CD14-positive monocyte (primary cell): ENCODE data around the gene ZBTB5. TPM values are rescaled to one million over a fixed set of nuclear protein-coding genes. Genes with fewer than 3 reads are reported as not detected.

Experiments used
- DNase-seq, 3 donors: peaks; one replicate each; pipeline ENCODE4 v3.0.0-alpha.2; 2011 to 2022
- H2AFZ ChIP-seq: 2 replicates; pipeline ENCODE4 v1.6.0; 2012; ENCODE audit warnings: mild to moderate bottlenecking, low read depth, low read length, inconsistent platforms; ENCODE audit not compliant: insufficient read depth, poor library complexity, severe bottlenecking
- H3K27ac ChIP-seq, 2 donors: 1 replicate in 1 of 2; 2 replicates in 1 of 2; pipeline ENCODE4 v1.5.1; 2012 to 2013; ENCODE audit warnings: low read length in 2 of 2, control low read depth in 1 of 2, inconsistent platforms in 1 of 2, low read depth in 1 of 2, mild to moderate bottlenecking in 1 of 2
- H3K27me3 ChIP-seq, 2 donors: one replicate each; pipeline versions ENCODE4 v1.6.0 to v1.6.1; 2011 to 2013; ENCODE audit warnings: low read length in 2 of 2; ENCODE audit not compliant: control insufficient read depth in 2 of 2, insufficient read depth in 2 of 2
- H3K36me3 ChIP-seq, 2 donors: replicated peaks in 1 of 2; 1 replicate in 1 of 2; 2 replicates in 1 of 2; pipeline versions ENCODE4 v1.5.1 to v1.6.1; 2012 to 2013; ENCODE audit warnings: low read length in 2 of 2, control low read depth in 1 of 2, inconsistent platforms in 1 of 2, mild to moderate bottlenecking in 1 of 2; ENCODE audit not compliant: insufficient read depth in 2 of 2, control insufficient read depth in 1 of 2
- H3K4me1 ChIP-seq, 2 donors: 1 replicate in 1 of 2; 2 replicates in 1 of 2; pipeline versions ENCODE4 v1.5.1 to v1.6.1; 2012 to 2013; ENCODE audit warnings: low read length in 2 of 2, control low read depth in 1 of 2, inconsistent platforms in 1 of 2, mild to moderate bottlenecking in 1 of 2, moderate library complexity in 1 of 2; ENCODE audit not compliant: insufficient read depth in 2 of 2, control insufficient read depth in 1 of 2
- H3K4me2 ChIP-seq: replicated peaks from 2 replicates; pipeline ENCODE3; 2012; ENCODE audit warnings: low read length, moderate library complexity, mild to moderate bottlenecking; ENCODE audit not compliant: poor library complexity, severe bottlenecking; ENCODE audit errors: extremely low read depth
- H3K4me3 ChIP-seq, 3 experiments: fragments of 200-600 bp in 1 of 3; sonication (generic) in 1 of 3; replicated peaks in 1 of 3; 1 replicate in 2 of 3; 2 replicates in 1 of 3; pipeline ENCODE4 v1.5.1; 2011 to 2013; ENCODE audit warnings: low read length in 3 of 3, mild to moderate bottlenecking in 3 of 3, control low read depth in 2 of 3, low read depth in 2 of 3, inconsistent platforms in 1 of 3, moderate library complexity in 1 of 3
- H3K79me2 ChIP-seq: 2 replicates; pipeline ENCODE4 v1.6.0; 2012; ENCODE audit warnings: mild to moderate bottlenecking, control low read depth, inconsistent platforms, low read length, moderate library complexity; ENCODE audit not compliant: insufficient read depth
- H3K9ac ChIP-seq: 2 replicates; pipeline ENCODE4 v1.6.0; 2017; ENCODE audit warnings: low read length, mild to moderate bottlenecking; ENCODE audit not compliant: insufficient read depth, poor library complexity, severe bottlenecking
- H3K9me3 ChIP-seq, 2 donors: replicated peaks in 1 of 2; 1 replicate in 1 of 2; 2 replicates in 1 of 2; pipeline versions ENCODE4 v1.5.1 to v1.6.1; 2012 to 2013; ENCODE audit warnings: low read length in 2 of 2, control low read depth in 1 of 2; ENCODE audit not compliant: control insufficient read depth in 1 of 2, insufficient read depth in 1 of 2
- H4K20me1 ChIP-seq: 2 replicates; pipeline ENCODE4 v1.6.0; 2012; ENCODE audit warnings: mild to moderate bottlenecking, low read length, control low read depth, moderate library complexity; ENCODE audit not compliant: insufficient read depth
- H3K27ac Mint-ChIP-seq, 7 donors: one replicate each; pipeline ENCODE4 v1.8.0; 2020; ENCODE audit warnings: mild to moderate bottlenecking in 7 of 7, mixed read lengths in 7 of 7, moderate library complexity in 6 of 7, inconsistent platforms in 2 of 7
- H3K27me3 Mint-ChIP-seq, 3 donors: one replicate each; pipeline ENCODE4 v1.8.0; 2021 to 2022; ENCODE audit warnings: low read depth in 3 of 3, mild to moderate bottlenecking in 3 of 3, mixed read lengths in 3 of 3, moderate library complexity in 3 of 3, inconsistent platforms in 1 of 3
- H3K36me3 Mint-ChIP-seq, 2 donors: one replicate each; pipeline ENCODE4 v1.8.0; 2020; ENCODE audit warnings: mixed read lengths in 2 of 2, inconsistent platforms in 1 of 2, mild to moderate bottlenecking in 1 of 2
- H3K4me1 Mint-ChIP-seq: one replicate; pipeline ENCODE4 v1.8.0; 2020; ENCODE audit warnings: mild to moderate bottlenecking, mixed read lengths
- H3K4me3 Mint-ChIP-seq, 2 donors: one replicate each; pipeline ENCODE4 v1.8.0; 2020; ENCODE audit warnings: mild to moderate bottlenecking in 2 of 2, mixed read lengths in 2 of 2, moderate library complexity in 1 of 2
- H3K9me3 Mint-ChIP-seq, 7 donors: one replicate each; pipeline ENCODE4 v1.8.0; 2020 to 2022; ENCODE audit warnings: mixed read lengths in 7 of 7, mild to moderate bottlenecking in 6 of 7, moderate library complexity in 6 of 7, inconsistent platforms in 2 of 7
- WGBS: methylation state at CpG from one replicate; pipeline ENCODE4 v1.1.5; 2013; ENCODE audit warnings: missing lambda C conversion rate; ENCODE audit not compliant: insufficient coverage; 5-methylcytosine and 5-hydroxymethylcytosine counted together
- intact Hi-C, 2 donors: fragments of 100-400 bp; cut with micrococcal nuclease; formaldehyde crosslinking; loops; one replicate each; pipeline versions ENCODE4 v1.15.0 to v1.15.1; 2023
- polyA plus RNA-seq, 3 donors: library from polyadenylated mRNA; depleted of rRNA in 1 of 3; unstranded in 2 of 3; stranded (reverse) in 1 of 3; fragments of 300-500 nt in 2 of 3; fragments of >200 nt in 1 of 3; fragmentation: Illumina TruSeq in 2 of 3; gene quantifications; 1 replicate in 2 of 3; 2 replicates in 1 of 3; pipeline ENCODE4 v1.2.3, GENCODE V29; 2012 to 2021
- TF ChIP-seq, protein P1 (sequence below): fragments of 200-600 bp; IDR thresholded peaks from one replicate; pipeline ENCODE4 v1.8.0; 2022; ENCODE audit warnings: antibody characterized with exemption, mild to moderate bottlenecking

ZBTB5 gene
- polyA plus RNA-seq, 3 donors, result 0.58 to 6.4 (median 1.4) TPM

GRCh38 chr9:37424204-37424685 is 41.0 kb downstream of the ZBTB5 start:
- Histone ChIP-seq H4K20me1 (no peaks in the 10 kb centered on the region), H3K27ac (peak overlapping the region in 1 of 2 donors; percentile 31), H3K4me1 (peaks cover 19 to 20% of the 10 kb centered on the region in 2 donors), H3K36me3 (peaks cover 30 to 41% of the 10 kb centered on the region in 2 donors), H3K27me3 (no peaks in the 10 kb centered on the region), H3K79me2 (peaks cover 26% of the 10 kb centered on the region), H3K9me3 (no peaks in the 10 kb centered on the region), H3K4me3 (no peak overlapping the region), H2AFZ (no peak overlapping the region), H3K9ac (peak overlapping the region; percentile 21), H3K4me2 (no peak overlapping the region)
- peaks cover 0 to 4% (median 2%) of the 10 kb centered on the region in 3 donors for H3K27me3 Mint-ChIP-seq
- DNase-seq, result no peak
- H3K36me3 Mint-ChIP-seq, result peaks cover 32 to 36% of the 10 kb centered on the region in 2 donors
- no peaks in the 10 kb centered on the region for H3K9me3 Mint-ChIP-seq
- peaks cover 19% of the 10 kb centered on the region for H3K4me1 Mint-ChIP-seq
- TF ChIP-seq, protein P1, sequence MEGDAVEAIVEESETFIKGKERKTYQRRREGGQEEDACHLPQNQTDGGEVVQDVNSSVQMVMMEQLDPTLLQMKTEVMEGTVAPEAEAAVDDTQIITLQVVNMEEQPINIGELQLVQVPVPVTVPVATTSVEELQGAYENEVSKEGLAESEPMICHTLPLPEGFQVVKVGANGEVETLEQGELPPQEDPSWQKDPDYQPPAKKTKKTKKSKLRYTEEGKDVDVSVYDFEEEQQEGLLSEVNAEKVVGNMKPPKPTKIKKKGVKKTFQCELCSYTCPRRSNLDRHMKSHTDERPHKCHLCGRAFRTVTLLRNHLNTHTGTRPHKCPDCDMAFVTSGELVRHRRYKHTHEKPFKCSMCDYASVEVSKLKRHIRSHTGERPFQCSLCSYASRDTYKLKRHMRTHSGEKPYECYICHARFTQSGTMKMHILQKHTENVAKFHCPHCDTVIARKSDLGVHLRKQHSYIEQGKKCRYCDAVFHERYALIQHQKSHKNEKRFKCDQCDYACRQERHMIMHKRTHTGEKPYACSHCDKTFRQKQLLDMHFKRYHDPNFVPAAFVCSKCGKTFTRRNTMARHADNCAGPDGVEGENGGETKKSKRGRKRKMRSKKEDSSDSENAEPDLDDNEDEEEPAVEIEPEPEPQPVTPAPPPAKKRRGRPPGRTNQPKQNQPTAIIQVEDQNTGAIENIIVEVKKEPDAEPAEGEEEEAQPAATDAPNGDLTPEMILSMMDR, result no peak
- WGBS, result 98% methylated on average over 5 of the region's 8 CpGs
- H3K27ac Mint-ChIP-seq, result peak overlapping the region in 1 of 7 donors; percentile 51
- intact Hi-C loops, result loop anchor here in 1 of 2 donors (5.0 kb wide), 2 partner anchors 43 to 163 kb away; partner anchors contain the start of gene ZBTB5
- H3K4me3 Mint-ChIP-seq, result no peak overlapping the region

DNA sequence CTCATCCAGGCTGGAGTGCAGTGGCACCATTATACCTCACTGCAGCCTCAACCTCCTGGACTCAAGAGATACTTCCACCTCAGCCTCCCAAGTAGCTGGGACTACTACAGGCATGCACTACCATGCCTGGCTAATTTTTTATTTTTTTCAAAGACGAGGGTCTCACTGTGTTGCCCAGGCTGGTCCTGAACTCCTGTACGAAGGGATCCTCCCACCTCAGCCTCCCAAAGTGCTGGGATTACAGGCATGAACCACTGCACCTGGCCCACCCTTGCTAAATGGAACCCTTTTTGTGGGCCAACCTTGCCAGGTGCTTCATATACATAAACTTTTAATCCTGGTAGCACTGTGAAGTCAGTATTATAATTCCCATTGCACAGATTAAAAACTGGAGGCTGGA is 41.7 kb downstream of the ZBTB5 start:
- H3K4me1 Mint-ChIP-seq, result peaks cover 19% of the 10 kb centered on the region
- no peaks in the 10 kb centered on the region for H3K9me3 Mint-ChIP-seq

More for the DNA sequence above, 41.7 kb downstream of the ZBTB5 start:
- Histone ChIP-seq H3K4me2 (peak overlapping the region; percentile 78), H3K4me3 (peak overlapping the region in 1 of 3 experiments; percentile 77), H2AFZ (no peak overlapping the region), H3K27me3 (no peaks in the 10 kb centered on the region), H3K27ac (peak overlapping the region in 1 of 2 donors; percentile 92), H3K36me3 (peaks cover 23 to 33% of the 10 kb centered on the region in 2 donors), H3K9ac (peak overlapping the region; percentile 84), H4K20me1 (no peaks in the 10 kb centered on the region), H3K4me1 (peaks cover 19 to 20% of the 10 kb centered on the region in 2 donors), H3K9me3 (no peaks in the 10 kb centered on the region), H3K79me2 (peaks cover 26% of the 10 kb centered on the region)
- H3K27ac Mint-ChIP-seq, result peak overlapping the region; percentile 91 to 98 (median 97)
- 100% methylated on average over 1 of the region's 2 CpGs for WGBS
- H3K4me3 Mint-ChIP-seq, result peak overlapping the region; percentile 94 to 95
- H3K36me3 Mint-ChIP-seq, result peaks cover 25 to 29% of the 10 kb centered on the region in 2 donors
- H3K27me3 Mint-ChIP-seq, result peaks cover 0 to 4% (median 2%) of the 10 kb centered on the region in 3 donors
- DNase-seq, result no peak
- intact Hi-C loops, result loop anchor here in 1 of 2 donors (2.0 to 5.0 kb wide), 3 partner anchors 44 to 164 kb away; partner anchors contain the start of genes POLR1E and ZBTB5
- TF ChIP-seq, protein P1, result no peak
